NT2/D1 (cell line): ENCODE results near the gene ARHGEF6.

Source experiments
- SUZ12 ChIP-seq: IDR thresholded peaks from 2 replicates; pipeline ENCODE4 v1.6.1; 2011; ENCODE audit not compliant: insufficient read length, insufficient read depth; ENCODE audit errors: extremely low read depth
- ZNF274 ChIP-seq: IDR thresholded peaks from 2 replicates; pipeline ENCODE4 v1.6.1; 2011; ENCODE audit warnings: mild to moderate bottlenecking, low read depth, low read length

- TF ChIP-seq ZNF274 (no peak), SUZ12 (no peak)
Observed at GRCh38 chrX:136823175-136823574, 42.4 kb upstream of the ARHGEF6 start.
